Measurements from ENCODE around the gene MAP2K7.
A peak's percentile ranks its signal among the peaks of the same experiment; 100 is the strongest.
"Not testable (repeated sequence)": the region's sequence is repeated elsewhere in the genome, so short reads cannot be mapped to it uniquely, and the experiment has no call there.

MAP2K7 gene

DNA sequence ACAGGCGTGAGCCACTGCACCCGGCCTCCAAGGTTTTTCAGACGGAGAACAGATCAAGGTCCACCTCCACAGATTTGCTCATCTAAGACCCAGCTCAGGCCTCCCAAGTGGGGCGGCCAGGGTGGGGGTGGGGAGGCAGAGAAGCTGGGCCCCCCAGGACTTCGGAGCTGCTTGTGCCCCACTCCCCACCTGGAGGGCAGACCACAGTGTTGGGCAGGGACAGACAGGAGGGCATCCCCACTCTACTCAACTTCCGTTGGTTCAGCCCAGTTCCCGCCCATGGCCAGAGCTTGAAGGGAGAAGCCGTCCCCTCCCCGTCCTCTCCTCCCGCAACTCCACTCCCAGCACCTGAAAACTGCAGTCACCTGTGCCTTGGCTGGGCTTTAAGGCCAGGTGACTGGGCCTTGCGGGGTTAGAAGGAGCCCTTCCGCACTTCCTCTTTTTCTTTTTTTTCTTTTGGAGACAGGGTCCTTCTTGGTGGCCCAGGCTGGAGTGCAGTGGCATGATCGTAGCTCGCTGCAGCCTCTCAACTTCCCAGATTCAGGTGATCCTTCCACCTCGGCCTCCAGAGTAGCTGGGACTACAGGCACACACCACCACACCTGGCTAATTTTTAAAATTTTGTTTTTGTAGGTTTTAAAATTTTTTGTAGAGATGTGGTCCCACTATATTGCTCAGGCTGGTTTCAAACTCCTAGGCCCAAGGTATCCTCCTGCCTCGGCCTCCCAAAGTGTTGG, 16.1 kb upstream of the MAP2K7 start:
- H3K4me3 ChIP-seq (ENCODE audit: low read depth, low read length): no peak overlapping the region
- in situ Hi-C loops (cut with HindIII; ENCODE audit: low pct_ligation_motif_present, low sequenced_read_pairs): no loop called here
- DNase-seq: no peak
- no peak for TF ChIP-seq CTCF (IDR thresholded peaks at IDR 0.05; ENCODE audit: low read depth, low read length, missing control alignments)
- no peaks in the 10 kb centered on the region for H3K36me3 ChIP-seq (replicated peaks)
- H3K27me3 ChIP-seq (replicated peaks): no peaks in the 10 kb centered on the region
- H3K27ac ChIP-seq: no peak overlapping the region

- in situ Hi-C loops (cut with HindIII; ENCODE audit: low pct_ligation_motif_present, low sequenced_read_pairs): no loop called here
- peak within 1 kb of the TSS; percentile 68 for H3K4me3 ChIP-seq (ENCODE audit: low read depth, low read length)
These were observed 15.4 kb upstream of the MAP2K7 start, which contains the start of gene LRRC8E for GRCh38 chr19:7888145-7888825. TSS of gene LRRC8E (plus strand) at chr19:7888510. CDS start at chr19:7895604, 7,094 bp downstream.

DNA sequence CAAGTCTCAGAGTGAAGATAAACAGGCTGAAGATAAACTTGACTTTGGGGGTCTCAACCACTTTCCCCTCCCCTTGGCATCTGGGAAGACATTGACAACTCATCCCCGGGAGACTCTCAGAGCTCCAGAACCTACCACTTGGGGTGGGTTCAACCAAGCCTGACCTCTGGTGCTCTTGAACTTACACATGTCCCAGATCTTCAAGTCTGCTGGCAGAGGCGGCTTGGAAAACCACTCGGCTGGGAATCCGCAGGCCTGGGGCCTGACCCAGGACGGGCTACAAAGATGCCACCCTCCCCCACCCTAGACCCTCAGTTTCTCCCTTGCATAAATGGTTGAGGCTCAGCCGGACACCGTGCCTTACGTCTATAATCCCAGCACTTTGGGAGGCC, 14.9 kb upstream of the MAP2K7 start:
- in situ Hi-C loops (cut with HindIII; ENCODE audit: low pct_ligation_motif_present, low sequenced_read_pairs): no loop called here

More at GRCh38 chr19:7888145-7888825, 15.4 kb upstream of the MAP2K7 start, which contains the start of gene LRRC8E:
- Histone ChIP-seq H3K27me3 (replicated peaks) (no peaks in the 10 kb centered on the region), H3K36me3 (replicated peaks) (no peaks in the 10 kb centered on the region), H3K27ac (peak within 1 kb of the TSS; percentile 50)
- DNase-seq: peak; percentile 64
- no peak for TF ChIP-seq CTCF (IDR thresholded peaks at IDR 0.05; ENCODE audit: low read depth, low read length, missing control alignments)

DNA sequence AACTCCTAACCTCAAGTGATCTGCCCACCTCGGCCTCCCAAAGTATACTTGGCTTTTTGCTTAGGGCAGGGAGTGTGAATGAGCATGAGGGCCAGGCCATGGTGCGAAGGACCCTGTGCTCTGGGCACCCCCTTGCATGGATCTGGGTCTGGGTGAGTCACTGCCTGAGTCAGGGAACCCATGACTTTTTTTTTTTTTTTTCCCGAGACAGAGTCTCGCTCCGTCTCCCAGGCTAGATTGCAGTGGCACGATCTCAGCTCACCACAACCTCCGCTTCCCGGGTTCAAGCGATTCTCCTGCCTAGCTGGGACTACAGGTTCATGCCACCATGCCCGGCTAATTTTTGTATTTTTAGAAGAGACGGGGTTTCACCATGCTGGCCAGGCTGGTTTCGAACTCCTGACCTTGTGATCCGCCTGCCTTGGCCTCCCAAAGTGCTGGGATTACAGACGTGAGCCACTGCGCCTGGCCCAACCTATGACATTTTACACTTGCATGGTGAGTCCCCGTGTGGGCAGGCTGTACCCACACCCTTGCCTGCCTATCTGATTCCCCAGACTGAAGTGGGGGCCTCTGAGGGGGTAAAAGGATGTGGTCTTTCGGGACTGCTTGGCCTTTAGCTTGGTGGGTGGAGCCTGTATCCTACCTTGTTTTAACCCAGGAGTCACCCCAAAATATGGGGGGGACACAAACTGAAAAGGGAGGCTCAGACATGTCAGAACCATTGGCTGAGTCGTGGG, 10.1 kb upstream of the MAP2K7 start:
- peak; percentile 56 for DNase-seq
- peak overlapping the region; percentile 58 for H3K27ac ChIP-seq
- H3K27me3 ChIP-seq (replicated peaks); H3K4me3 ChIP-seq (ENCODE audit: low read depth, low read length); H3K36me3 ChIP-seq (replicated peaks); in situ Hi-C loops (cut with HindIII; ENCODE audit: low pct_ligation_motif_present, low sequenced_read_pairs): not testable (repeated sequence)

More for the DNA sequence above, 14.9 kb upstream of the MAP2K7 start:
- Histone ChIP-seq H3K4me3 (ENCODE audit: low read depth, low read length) (peak overlapping the region; percentile 68), H3K36me3 (replicated peaks) (no peaks in the 10 kb centered on the region), H3K27ac (peak overlapping the region; percentile 50), H3K27me3 (replicated peaks) (no peaks in the 10 kb centered on the region)
- TF ChIP-seq CTCF (IDR thresholded peaks at IDR 0.05; ENCODE audit: low read depth, low read length, missing control alignments): no peak
- DNase-seq: no peak

GRCh38 chr19:7894612-7895309, 8.9 kb upstream of the MAP2K7 start:
- H3K4me3 ChIP-seq (ENCODE audit: low read depth, low read length): no peak overlapping the region
- no peaks in the 10 kb centered on the region for H3K27me3 ChIP-seq (replicated peaks)
- DNase-seq: no peak
- H3K27ac ChIP-seq: no peak overlapping the region
- H3K36me3 ChIP-seq (replicated peaks): peaks cover 10% of the 10 kb centered on the region
- TF ChIP-seq CTCF (IDR thresholded peaks at IDR 0.05; ENCODE audit: low read depth, low read length, missing control alignments): no peak
- in situ Hi-C loops (cut with HindIII; ENCODE audit: low pct_ligation_motif_present, low sequenced_read_pairs): no loop called here

Measured in brain microvascular endothelial cell (primary cell).